HG03095 (cell line): ENCODE measurements around the gene IRF6.
A peak's percentile ranks its signal among the peaks of the same experiment; 100 is the strongest.

Experiments used
- ATAC-seq: cut with Tn5 transposase; IDR thresholded peaks from one replicate; pipeline ENCODE4 v1.9.1; 2021; ENCODE audit warnings: moderate library complexity; ENCODE audit not compliant: unreplicated experiment

IRF6 gene

DNA sequence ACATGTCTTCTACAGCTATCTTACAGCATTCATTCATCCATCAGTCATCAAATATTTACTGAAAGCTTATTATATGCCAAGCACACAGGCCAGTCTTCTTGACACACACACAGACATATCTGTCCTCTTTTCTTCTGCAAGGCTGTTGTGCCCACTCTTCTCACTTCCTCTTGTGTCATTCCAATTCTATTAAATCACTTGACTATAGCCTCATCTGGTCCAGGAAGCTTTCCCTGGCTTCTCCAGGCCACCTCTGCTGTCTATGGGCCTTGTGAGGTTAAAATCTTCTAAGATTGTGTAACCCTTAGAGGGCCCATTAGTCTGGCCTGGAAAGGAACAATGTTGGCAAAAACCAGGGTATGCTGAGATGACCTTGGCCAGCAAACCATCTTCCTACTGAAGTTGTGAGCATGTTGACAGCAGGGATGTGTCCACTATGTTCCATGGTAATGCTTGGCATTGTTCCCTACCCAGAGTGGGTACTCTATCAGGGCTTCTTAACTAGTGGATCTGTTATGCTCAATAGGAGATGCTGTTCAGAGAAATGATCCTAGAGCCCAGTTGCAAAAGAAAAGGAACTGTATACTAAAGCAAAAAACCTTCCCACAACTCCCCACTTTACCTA, 44.8 kb downstream of the IRF6 start:
- ATAC-seq, result no peak

DNA sequence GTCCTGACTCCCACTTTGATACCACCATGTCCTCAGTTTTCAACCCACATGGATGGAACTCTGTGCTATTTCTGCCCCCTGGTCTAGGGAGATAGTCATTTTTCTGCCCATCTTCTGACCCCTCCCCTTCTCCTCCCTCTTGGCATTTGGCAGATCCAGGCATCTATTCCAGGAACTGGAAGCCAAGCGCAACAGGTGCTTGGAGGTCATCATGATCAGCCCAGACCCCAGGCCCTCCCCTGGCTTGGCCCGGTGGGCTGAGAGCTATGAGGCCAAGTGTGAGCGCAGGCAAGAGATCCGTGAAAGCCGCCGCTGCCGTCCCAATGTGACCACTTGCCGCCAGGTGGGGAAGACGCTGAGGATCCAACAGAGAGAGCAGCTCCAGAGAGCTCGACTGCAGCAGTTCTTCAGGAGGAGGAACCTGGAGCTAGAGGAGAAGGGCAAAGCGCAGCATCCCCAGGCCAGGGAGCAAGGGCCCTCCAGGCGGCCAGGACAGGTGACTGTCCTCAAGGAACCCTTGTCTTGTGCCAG, 46.0 kb downstream of the IRF6 start:
- ATAC-seq, result no peak

DNA sequence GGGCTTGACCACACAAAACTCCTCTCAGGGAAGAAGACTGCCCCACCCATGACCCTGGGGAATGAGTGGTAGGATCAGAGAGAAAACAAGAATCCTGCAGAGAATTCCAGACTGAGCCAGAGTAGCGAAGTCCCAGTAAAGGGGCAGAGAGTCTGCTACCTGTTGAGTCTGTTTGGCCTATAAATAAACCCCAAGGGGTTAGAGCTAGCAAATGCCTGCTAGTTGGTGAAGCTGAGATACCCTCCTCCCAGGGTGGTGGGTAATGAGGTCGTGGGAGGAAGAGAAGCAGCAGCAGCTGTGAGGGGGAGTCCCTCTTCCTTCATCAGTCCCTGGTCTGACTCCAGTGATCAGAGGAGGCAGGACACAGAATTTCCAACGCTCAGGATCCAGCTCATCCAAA, 47.5 kb downstream of the IRF6 start:
- no peak for ATAC-seq

DNA sequence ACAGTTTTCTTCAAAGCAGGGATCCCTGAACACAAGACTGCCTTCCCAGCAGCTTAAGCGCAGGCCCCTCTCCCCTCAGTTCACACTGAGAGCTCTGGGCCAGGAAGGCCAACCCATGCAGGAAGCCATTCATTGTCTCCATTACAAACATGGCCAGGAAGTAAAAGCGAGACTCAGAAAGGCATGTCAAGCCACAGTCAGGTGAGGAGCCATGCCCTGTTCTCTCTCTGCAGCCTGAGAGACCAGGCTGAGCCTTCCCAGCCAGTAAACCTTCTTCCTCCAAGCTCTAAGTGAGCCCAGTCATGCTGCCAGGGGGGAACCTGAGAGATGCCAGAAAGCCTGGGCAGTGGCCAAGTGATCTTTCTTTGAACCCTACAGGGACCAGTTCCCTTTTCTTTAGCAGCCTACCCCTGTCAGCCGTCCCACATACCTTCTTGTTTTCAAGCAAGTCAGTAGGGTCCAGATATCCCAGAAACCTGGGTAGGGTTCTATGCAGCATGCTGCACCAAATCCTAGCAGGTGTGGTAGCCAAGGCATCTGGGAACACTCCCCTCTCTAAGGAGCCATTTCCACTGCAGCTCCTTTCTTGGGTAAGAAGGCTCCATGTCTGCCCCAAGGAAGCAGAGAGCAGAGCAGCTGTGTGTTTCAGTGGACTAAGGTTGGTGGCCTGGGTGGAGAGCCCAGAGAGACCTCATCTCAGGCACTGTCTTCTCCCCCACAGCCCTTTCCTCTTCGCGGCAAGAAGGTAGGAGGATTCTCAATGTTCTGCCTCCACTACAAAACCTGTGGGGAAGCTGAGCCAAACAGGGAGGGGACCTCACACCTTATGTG, 49.1 kb downstream of the IRF6 start:
- ATAC-seq, result peak; percentile 33

DNA sequence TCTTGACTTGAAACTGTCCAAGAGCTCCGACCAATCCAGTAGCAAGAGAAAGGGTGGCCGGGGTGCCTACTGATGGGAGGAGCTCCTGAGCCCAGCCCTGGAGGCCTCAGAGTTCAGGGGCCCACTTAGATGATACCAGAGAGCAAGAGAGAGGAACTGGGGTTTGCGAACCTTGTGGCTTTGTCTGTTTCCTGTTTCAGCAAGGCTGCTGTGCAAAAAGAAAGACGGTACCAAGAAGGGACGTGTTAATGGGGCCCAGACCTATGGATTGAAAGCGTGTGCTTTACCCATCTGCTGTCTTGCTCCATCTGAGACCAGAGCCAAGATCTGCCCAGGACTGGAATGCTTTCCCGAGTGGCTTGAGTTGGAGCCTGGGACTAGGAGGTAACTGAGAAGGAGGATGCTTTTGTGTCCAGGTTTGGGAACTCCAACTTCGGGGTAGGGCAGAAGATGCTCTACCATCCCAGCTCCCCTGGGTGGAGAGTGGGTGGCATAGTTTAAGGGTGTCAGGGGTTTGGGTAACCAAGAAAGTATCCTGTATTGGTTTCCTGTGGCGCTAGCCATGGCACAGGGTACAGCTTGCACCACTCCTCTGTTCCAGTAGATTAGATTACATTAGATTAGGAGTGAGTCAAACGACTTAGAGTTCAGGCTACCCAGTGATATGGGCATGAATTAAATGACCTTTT, 49.9 kb downstream of the IRF6 start, which contains the start of gene TRAF3IP3:
Gene TRAF3IP3 (plus strand): TSS at position 128 of the 689 bp plus-strand sequence. CDS start 3,987 bp downstream, outside the sequence.
- peak; percentile 71 for ATAC-seq

DNA sequence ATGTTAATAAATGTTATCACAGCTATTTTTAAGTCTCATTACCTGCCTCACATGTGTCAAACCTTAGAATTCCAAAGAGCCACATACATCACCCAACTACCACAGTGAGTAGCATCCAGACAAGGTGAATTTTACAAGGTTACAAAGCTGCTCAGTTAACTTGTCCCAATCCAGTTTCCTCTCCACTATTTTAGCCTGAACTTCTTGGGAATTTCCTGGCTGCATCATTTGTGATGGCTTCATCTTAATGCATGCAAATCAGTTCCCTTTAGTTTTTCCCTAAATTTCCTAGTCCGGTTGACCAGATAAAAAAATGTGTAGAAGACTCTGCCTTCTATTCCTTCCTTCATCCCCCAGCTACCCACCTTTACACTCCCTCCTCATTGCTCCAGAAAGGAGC, 50.7 kb downstream of the IRF6 start:
- no peak for ATAC-seq

DNA sequence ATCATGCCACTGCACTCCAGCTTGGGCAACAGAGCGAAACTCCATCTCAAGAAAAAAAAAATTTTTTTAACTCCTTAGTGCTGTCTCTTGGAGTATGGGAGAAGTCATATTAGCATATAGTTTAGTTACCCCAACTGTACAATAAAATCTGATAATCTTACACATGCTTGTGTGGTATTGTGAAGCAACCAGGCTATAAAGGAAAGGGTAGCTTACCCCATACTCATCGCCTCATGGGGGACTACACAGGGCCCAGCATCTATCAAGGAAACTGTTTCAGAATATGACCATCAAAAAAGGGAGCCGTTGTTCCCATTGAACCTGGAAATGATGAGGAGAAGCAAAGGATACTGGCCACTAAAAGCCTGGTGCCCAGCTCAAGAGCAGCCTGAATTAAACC, 53.1 kb downstream of the IRF6 start:
- ATAC-seq, result no peak

DNA sequence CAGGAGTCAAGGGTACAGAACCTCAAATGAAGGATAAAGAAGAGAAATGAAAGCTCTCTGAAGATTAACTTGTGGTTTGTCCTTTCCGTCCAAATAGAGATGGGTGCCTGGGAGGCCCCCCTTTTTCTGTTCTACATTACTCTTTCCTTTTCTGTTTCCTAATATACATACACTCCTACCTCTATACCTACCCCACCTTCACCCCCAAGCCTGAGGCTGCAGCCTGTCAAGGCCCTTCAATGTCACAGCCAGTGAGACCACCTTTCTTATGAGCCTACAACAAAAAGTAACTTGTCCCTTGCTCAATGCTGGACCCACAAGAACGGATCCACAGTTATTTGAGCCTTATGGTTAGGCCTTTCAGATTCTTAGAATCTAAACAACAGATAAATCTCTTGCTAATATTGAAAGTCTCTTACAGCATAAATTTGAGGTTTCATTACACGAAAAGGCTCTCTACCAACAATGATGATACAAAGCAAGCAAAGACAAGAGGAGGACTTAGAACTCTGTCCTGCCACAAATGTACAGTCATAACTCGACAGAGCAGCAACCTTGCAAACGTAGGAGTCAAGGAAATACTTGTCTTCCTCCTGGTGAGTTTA, 54.2 kb downstream of the IRF6 start:
- peak; percentile 48 for ATAC-seq

DNA sequence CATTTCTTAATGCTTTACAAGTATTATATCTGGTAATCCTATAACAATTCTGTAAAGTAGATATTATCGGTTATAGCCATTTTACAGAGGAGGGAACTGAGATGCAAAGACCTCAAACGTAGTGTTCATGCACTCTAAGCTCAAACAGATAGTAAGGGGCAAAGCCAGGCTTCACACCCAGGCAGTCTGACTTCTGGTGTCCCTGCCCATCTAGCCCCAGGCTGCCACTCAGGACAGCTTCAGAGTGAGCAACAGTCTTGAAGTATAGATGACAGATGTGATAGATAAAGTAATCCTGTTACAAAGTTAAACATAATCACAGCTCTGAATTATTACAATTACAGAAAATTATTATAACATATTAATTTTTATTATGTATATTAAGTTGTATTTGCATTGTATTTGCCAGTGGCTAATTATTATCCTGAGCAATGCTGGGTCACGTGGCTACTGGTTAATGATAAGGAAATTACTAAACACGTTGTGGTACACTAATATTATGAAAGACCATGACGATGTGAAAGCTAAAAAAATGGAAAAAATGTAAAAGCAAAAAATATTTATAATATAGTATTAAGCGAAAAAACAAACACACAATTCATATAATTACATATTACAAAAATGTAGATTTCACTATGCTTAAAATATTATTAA, 56.1 kb downstream of the IRF6 start:
- ATAC-seq, result no peak

DNA sequence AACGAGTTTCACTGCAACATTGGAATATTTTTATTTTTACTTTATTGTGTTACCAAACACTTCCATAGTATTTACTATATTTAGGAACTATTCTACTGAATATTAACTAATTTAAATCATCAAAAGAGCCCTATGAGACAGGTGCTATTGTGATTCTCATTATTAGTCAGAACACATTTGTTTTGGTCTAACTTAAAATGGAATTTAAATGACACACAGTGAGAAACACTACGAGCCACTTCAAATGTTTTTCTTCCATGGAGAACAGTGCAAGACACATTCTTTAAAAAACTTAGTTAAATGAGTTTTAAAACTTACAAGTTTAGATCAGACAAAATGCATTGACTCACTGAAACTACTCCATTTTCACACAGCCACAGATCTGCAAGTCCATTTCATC, 56.7 kb downstream of the IRF6 start:
- no peak for ATAC-seq

DNA sequence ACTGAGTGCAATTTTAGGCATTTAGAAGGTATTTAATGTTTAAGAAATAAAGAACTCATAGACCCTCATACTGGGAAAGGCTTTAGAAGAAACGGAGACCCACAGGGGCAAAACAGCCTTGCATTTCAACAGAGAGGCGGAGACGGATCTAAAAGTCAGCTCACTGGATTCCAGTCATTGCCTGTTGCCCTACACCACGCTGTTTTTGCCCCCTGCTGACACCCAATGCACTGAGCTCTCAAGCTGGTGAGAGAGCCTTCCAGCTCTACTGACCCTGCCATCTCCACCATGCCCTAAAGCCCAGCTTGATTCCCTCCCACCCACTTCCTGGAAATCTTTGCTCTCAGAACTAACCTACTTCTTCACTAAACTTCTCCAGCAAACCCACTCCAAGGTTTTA, 57.3 kb downstream of the IRF6 start:
- ATAC-seq, result no peak

DNA sequence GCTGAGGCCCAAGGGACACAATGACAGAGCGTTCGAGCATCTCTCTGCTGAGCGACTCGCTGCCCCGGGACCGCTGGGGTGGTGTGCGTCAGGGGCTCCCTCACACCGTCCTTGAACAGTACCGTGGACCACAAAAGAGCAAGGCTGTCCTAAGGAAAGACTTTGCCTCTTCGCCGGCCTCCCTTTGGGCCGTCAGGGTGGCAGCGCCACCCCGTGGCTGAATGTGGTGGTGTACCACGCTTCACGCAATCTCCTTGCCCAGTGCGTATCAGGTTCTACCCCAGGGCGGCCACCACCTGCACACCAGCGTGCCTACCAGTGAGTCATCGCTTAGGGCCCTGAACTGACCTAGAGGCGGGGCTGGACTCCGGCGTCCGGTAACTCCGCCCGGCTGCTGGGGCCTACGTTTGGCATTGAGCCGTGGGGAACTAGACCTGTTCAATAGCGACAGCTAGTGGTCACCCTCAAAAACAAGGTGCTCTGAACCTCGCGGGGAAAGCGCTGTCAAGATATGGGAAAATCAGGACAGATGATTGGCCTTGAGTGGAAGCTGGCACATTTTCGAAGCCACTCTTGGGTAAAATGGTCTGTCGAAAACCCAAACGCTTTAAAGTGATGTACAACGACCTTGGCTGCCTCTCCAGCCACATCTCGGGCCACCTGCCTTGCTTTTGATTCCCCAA, 58.2 kb downstream of the IRF6 start:
- peak; percentile 59 for ATAC-seq

DNA sequence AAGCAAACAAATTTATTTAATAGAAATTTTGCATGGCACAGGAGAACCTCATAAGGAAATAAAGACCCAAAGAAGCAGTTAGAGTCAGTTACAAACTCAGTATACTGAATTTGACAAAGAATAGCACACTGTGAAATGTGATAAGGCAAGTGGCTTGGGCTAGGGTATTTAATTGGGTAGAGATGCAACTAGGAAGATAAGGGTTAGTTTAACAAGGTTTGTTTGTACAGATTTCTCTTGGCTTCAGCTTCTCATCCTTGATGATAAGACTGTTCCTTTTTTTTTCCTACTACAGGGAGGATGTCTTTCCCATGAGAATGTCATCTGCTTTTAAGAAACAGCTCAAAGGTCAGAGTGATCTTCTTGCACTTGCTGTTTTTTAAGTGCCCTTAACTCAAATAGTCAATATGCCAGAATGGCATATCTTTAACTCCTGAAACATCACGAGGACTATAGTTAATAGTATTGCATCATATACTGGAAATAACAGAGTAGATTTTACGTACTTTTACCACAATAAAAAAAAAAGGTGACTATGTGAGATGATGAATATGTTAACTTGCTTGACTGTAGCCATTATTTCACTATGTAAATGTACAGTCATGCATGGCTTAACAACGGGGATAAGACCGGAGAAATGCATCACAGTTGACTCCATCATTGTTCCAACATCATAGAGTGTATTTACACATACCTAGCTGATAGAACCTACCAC, 59.3 kb downstream of the IRF6 start:
- no peak for ATAC-seq

DNA sequence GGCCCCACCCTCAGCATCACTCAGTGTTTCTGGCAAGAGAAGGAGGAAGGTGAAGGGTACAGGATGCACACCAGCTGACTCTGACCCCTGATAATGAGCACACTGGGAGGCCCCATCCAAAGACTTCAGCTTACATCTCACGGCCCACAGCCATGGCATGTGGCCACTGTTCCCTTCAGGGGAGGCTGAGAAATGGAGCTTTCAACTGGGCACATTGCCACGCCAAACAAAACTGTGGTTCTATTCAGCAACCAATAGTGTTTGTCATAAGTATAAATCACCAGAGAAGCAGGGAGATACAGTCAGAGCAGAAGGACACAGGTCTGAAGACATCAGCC, 62.8 kb downstream of the IRF6 start:
- ATAC-seq, result no peak

DNA sequence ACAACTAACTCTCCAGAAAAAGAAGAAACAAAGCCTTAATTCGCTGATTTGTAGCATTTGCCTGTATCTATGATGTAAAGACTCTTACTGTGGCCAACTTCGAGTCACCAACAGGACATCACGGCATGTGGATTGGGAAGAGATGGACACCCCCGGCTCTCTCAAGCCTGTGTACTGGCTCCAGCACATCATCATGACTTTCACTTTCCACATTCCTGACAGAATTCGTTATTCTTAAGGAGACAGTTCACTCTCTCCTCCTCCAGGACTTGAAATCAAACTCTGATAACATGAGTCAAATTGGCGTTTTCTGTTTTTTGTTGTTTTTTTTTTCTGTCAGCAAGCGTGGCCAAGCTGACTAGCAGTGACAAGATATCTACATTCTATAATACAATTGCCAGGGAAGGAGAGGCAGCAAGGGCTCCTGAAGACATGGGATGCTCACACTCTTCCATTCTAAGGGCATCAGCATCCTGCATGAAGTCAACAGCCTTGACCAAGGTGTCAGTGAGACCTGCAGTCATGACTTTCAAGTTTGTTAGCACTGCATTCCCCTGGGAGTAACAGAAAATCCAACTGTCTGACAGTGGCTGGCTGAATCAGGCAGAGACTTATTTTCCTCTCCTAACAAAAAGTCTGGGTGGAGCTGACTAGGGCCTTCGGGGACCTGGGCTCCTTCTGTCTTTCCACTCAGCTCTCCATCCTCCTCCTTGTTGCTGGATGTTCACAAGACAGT, 63.4 kb downstream of the IRF6 start:
- no peak for ATAC-seq

DNA sequence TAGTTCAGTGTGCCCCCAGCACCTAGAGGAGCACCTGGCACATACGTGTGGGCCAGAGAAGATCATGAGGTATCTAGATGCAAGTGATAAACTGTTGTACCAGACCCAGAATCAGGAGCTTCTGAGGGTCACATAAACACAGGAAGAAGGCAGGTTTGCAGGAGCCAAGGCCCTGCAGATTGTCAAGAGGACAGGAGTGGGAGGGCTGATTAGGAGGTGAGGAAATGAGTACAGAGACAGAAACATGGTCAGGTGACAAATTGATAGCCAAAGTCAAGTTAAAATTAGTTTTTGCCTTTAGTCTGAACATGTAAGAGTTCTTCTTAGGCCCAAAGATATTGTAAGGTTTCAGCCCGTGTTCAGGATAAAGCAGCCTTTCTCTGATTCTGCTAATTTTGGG, 64.1 kb downstream of the IRF6 start:
- ATAC-seq, result no peak

DNA sequence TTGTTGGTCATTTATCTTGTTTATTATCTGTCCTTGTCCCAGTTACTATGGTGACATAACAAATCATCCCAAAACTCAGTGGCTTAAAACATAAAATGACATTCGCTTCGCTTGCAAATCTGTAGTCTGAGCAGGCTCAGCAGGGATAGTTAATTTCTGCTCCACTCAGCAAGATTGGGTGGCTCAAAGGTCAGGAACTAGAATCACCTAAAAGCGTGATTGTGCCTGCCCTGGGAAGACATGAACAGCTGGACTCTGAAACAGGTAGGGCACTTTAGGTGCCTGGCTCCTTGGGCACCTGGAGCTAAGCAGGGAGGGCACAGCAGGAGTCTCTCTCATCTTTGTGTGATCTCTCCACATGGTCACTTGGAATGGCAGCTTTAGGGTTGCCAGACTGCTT, 64.7 kb downstream of the IRF6 start:
- no peak for ATAC-seq

DNA sequence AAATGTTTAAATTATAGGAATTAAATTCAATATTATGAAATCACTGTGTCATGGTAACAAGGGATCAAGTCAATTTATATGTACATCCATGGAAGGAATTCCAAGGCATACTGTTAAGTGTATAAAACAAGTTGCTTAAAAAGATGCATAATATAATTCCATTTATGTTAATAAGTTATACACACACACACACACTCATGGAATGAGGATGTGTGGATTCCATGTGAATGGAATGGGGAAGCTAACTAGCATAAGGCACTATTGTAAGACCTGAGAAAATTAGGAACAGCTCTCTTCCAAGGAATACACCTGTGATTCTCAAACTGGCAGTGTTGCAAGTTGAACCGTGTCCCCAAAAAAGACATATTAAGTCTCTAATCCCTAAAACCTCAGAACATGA, 67.7 kb downstream of the IRF6 start:
- ATAC-seq, result no peak

DNA sequence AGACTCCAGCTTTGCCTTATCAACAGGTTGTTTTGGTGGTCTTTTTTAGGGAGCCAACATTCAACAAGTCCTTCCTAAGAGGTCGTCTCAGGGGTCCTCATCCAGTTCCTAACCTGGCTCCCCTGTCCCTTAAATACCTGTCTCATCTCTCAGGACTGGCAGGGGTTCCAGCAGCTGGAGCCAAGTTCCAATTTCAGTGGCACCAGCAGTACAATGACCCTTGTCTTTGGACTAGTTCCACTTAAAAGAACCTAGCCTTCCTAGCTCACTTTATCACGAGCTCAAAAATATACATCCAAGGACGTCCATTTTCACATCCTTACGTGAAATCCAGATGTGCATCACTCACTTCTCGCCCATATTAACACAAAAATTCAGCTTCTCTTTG, 68.8 kb downstream of the IRF6 start:
- ATAC-seq, result no peak
